Keratinocyte (primary cell): ENCODE data around the gene DNM1L. TPM values are rescaled to one million over a fixed set of nuclear protein-coding genes. Genes with fewer than 3 reads are reported as not detected.
A peak's percentile ranks its signal among the peaks of the same experiment; 100 is the strongest.

Source experiments
- DNase-seq: peaks from one replicate; pipeline ENCODE4 v3.0.0-alpha.2; 2011; ENCODE audit warnings: low read depth, missing footprints, low spot score
- FAIRE-seq: peaks from 2 replicates; lab custom pipeline; 2011; peaks lifted over from hg19 to GRCh38; lab: Jason Lieb, UNC
- H2AFZ ChIP-seq: 2 replicates; pipeline ENCODE4 v1.6.0; 2012; ENCODE audit warnings: low read length, control low read depth, inconsistent platforms; ENCODE audit not compliant: control insufficient read depth
- H3K27ac ChIP-seq: 2 replicates; pipeline ENCODE4 v1.5.1; 2011; ENCODE audit warnings: low read length; ENCODE audit not compliant: control insufficient read depth, insufficient read depth
- H3K27me3 ChIP-seq: 3 replicates; pipeline ENCODE4 v1.6.0; 2011; ENCODE audit warnings: low read length; ENCODE audit not compliant: control insufficient read depth, insufficient read depth; ENCODE audit errors: extremely low read depth
- H3K36me3 ChIP-seq, 2 experiments: 2 replicates in 1 of 2; 3 replicates in 1 of 2; pipeline ENCODE4 v1.5.1; 2011; ENCODE audit warnings: low read length in 2 of 2, mild to moderate bottlenecking in 1 of 2; ENCODE audit not compliant: control insufficient read depth in 2 of 2, insufficient read depth in 2 of 2; ENCODE audit errors: extremely low read depth in 1 of 2
- H3K4me1 ChIP-seq: 3 replicates; pipeline ENCODE4 v1.5.1; 2011; ENCODE audit warnings: low read length; ENCODE audit not compliant: control insufficient read depth, insufficient read depth; ENCODE audit errors: extremely low read depth
- H3K4me2 ChIP-seq: 3 replicates; pipeline ENCODE4 v1.6.0; 2011; ENCODE audit warnings: low read depth, low read length; ENCODE audit not compliant: control insufficient read depth, insufficient read depth; ENCODE audit errors: extremely low read depth
- H3K4me3 ChIP-seq, 3 experiments: fragments of 200-600 bp in 1 of 3; sonication (generic) in 1 of 3; 2 replicates in 2 of 3; 3 replicates in 1 of 3; pipeline ENCODE4 v1.5.1; 2011 to 2016; ENCODE audit warnings: low read length in 3 of 3, mild to moderate bottlenecking in 3 of 3, control low read depth in 2 of 3, inconsistent platforms in 1 of 3, low read depth in 1 of 3, mixed read lengths in 1 of 3, mixed run types in 1 of 3, moderate library complexity in 1 of 3; ENCODE audit not compliant: control insufficient read depth in 2 of 3, insufficient read depth in 2 of 3; ENCODE audit errors: extremely low read depth in 1 of 3
- H3K79me2 ChIP-seq: 2 replicates; pipeline ENCODE4 v1.6.0; 2012; ENCODE audit warnings: low read length; ENCODE audit not compliant: control insufficient read depth, insufficient read depth
- H3K9ac ChIP-seq: 3 replicates; pipeline ENCODE4 v1.6.0; 2011; ENCODE audit warnings: low read length; ENCODE audit not compliant: control insufficient read depth, insufficient read depth; ENCODE audit errors: extremely low read depth
- H3K9me1 ChIP-seq: 3 replicates; pipeline ENCODE4 v1.6.0; 2011; ENCODE audit warnings: low read length; ENCODE audit not compliant: control insufficient read depth, insufficient read depth; ENCODE audit errors: extremely low read depth
- H3K9me3 ChIP-seq: 2 replicates; pipeline ENCODE4 v1.5.1; 2012; ENCODE audit warnings: low read depth, low read length; ENCODE audit not compliant: control insufficient read depth
- H4K20me1 ChIP-seq: 3 replicates; pipeline ENCODE4 v1.6.0; 2011; ENCODE audit warnings: low read length; ENCODE audit not compliant: control insufficient read depth, insufficient read depth; ENCODE audit errors: extremely low read depth
- CTCF ChIP-seq, 3 experiments: IDR thresholded peaks in 1 of 3; conservative IDR thresholded peaks in 1 of 3; optimal IDR thresholded peaks in 1 of 3; 2 replicates in 2 of 3; 3 replicates in 1 of 3; pipeline versions ENCODE3 to v1.5.1; 2011; ENCODE audit warnings: low read length in 3 of 3, mild to moderate bottlenecking in 3 of 3, moderate library complexity in 2 of 3, control low read depth in 1 of 3, inconsistent platforms in 1 of 3; ENCODE audit not compliant: insufficient read depth in 2 of 3; ENCODE audit errors: extremely low read depth in 1 of 3
- EZH2 ChIP-seq: IDR thresholded peaks from one replicate; pipeline ENCODE4 v1.6.1; 2012; ENCODE audit warnings: inconsistent platforms, mild to moderate bottlenecking, low read length, moderate library complexity
- dilution Hi-C: fragments of 300-500 bp; cut with MboI; formaldehyde crosslinking; loops from one replicate; pipeline ENCODE4 v1.7.0; 2020; ENCODE audit warnings: low sequenced_read_pairs; ENCODE audit not compliant: extremely low pct_ligation_motif_present
- polyA plus RNA-seq, 5 experiments: library from polyadenylated mRNA; depleted of rRNA in 3 of 5; stranded (reverse) in 3 of 5; stranded (forward) in 1 of 5; unstranded in 1 of 5; fragments of >200 nt; gene quantifications; 1 replicate in 1 of 5; 2 replicates in 3 of 5; 3 replicates in 1 of 5; pipeline versions ENCODE4 v1.2.1 to v1.2.3, GENCODE V29; 2011 to 2012; ENCODE audit warnings: missing spikeins in 2 of 5, low read depth in 1 of 5, low replicate concordance in 1 of 5

Gene DNM1L
- polyA plus RNA-seq, 1 donor (not counting 4 experiments of a cell fraction or from before 2014, with no cell fraction given), result 115 TPM

GRCh38 chr12:32754111-32754510 is 75.0 kb downstream of the DNM1L start:
- dilution Hi-C loops, result no loop called here
- H3K27me3 ChIP-seq, result no peaks in the 10 kb centered on the region
- no peak for TF ChIP-seq EZH2
- no peak for TF ChIP-seq CTCF (optimal IDR thresholded peaks at IDR 0.05 in 1 of 3, IDR thresholded peaks at IDR 0.05 in 1 of 3, conservative IDR thresholded peaks at IDR 0.05 in 1 of 3; ENCODE audit: extremely low read depth in 1 of 3, insufficient read depth in 2 of 3, low read length in 3 of 3)
- H3K9me3 ChIP-seq, result no peaks in the 10 kb centered on the region
- FAIRE-seq (no peak), DNase-seq (no peak)
- peaks cover 4 to 32% of the 10 kb centered on the region in 2 experiments for H3K36me3 ChIP-seq
- H3K4me3 ChIP-seq, result peak overlapping the region; percentile 49 to 90 (median 52)
- H3K9ac ChIP-seq, result peak overlapping the region; percentile 96
- peak overlapping the region; percentile 93 for H3K27ac ChIP-seq
- peaks cover 18% of the 10 kb centered on the region for H3K4me1 ChIP-seq
- peak overlapping the region; percentile 61 for H3K4me2 ChIP-seq
- H2AFZ ChIP-seq, result no peak overlapping the region
- peaks cover 1% of the 10 kb centered on the region for H4K20me1 ChIP-seq
- H3K79me2 ChIP-seq, result peaks cover 36% of the 10 kb centered on the region
- H3K9me1 ChIP-seq, result no peaks in the 10 kb centered on the region

- Histone ChIP-seq H3K9me3 (no peaks in the 10 kb centered on the region), H2AFZ (peak overlapping the region; percentile 71), H3K4me2 (peak overlapping the region; percentile 61), H3K27me3 (no peaks in the 10 kb centered on the region), H3K9me1 (no peaks in the 10 kb centered on the region), H3K9ac (peak overlapping the region; percentile 96), H3K27ac (peak overlapping the region; percentile 93), H3K4me1 (peaks cover 18% of the 10 kb centered on the region), H3K79me2 (peaks cover 36% of the 10 kb centered on the region), H4K20me1 (no peaks in the 10 kb centered on the region), H3K36me3 (peaks cover 4 to 25% of the 10 kb centered on the region in 2 experiments), H3K4me3 (peak overlapping the region; percentile 49 to 90 (median 52))
- TF ChIP-seq CTCF (optimal IDR thresholded peaks at IDR 0.05 in 1 of 3, IDR thresholded peaks at IDR 0.05 in 1 of 3, conservative IDR thresholded peaks at IDR 0.05 in 1 of 3; ENCODE audit: extremely low read depth in 1 of 3, insufficient read depth in 2 of 3, low read length in 3 of 3) (peak; percentile 87 to 96 (median 89)), EZH2 (no peak)
- dilution Hi-C loops, result no loop called here
- DNase-seq (peak; percentile 93), FAIRE-seq (peak; percentile 67)
Observed at GRCh38 chr12:32755051-32755653, 76.1 kb downstream of the DNM1L start.
